Ramos (cell line): ENCODE results near the gene ERCC4.
"Not testable (repeated sequence)": the region's sequence is repeated elsewhere in the genome, so short reads cannot be mapped to it uniquely, and the experiment has no call there.

Experiments used
- in situ Hi-C: fragments of 300-500 bp; cut with MboI; formaldehyde crosslinking; loops from one replicate; pipeline ENCODE4 v1.14.3; 2022; ENCODE audit warnings: low sequenced_read_pairs; ENCODE audit not compliant: unreplicated experiment

ERCC4 gene

GRCh38 chr16:13919683-13920509 is at the start of gene ERCC4:
ERCC4 (plus strand) TSS chr16:13920154; CDS start chr16:13920166, 12 bp downstream.
- in situ Hi-C loops = loop anchor here (5.0 kb wide), 1 partner anchor 367 kb away; no protein-coding TSS in a partner anchor

DNA sequence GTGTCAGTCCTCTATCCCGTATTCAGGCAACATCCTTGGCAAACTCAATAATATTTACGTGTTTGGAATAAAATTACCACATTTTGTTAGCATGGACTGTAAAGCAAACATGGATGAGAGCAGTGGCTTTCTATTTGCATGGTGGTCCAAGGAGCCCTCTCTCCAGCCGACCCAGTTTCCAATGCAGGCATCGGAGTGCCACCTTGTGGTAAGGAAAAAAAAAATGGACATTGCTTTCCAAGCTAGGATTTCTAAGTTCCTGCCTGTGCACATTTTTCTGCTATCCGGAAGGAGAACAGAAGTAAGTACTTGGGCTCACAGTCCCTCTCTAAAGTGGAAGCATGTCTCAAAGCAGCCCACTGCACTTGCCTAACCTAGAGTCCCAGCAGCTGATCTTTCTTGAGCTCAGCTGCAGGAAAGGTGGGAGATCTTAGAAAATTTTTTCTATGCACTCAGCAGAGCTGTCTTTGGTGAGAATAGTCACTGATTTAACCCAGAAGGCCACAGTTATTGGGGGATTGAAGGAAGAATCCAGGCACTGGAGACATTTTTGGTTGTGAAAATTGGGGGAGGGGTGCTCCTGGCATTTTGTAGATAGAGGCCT is 46.0 kb upstream of the ERCC4 start:
- in situ Hi-C loops = no loop called here

DNA sequence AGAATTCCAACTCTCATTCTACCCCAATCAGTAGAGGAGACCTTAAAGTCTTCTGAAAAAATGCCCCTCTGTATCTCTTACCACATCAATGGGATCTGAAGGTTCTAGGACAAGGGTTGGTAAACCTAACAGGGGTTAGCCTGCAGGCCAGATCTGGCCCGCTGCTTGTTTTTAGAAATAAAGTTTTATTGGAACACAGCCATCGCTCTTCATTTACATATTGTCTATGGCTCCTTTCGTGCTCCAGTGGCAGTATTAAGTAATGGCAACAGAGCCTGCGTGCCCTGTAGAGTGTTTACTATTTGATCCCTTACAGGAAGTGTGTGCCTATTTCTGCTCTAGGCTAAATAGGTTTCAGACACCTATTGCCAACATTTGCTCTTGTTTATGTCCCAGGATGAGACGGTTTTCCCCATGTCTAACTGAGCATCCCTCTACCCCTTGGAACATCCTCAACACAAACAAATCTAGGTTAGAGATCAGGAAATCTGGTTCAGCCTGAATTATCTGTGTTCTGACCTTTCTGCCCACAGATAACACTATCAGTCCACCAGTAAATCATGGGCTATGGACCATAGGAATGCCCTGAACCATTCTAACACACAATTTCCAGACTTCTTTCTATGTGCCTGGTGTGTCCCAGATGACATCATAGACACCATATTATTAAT is 44.2 kb upstream of the ERCC4 start:
- in situ Hi-C loops = no loop called here

DNA sequence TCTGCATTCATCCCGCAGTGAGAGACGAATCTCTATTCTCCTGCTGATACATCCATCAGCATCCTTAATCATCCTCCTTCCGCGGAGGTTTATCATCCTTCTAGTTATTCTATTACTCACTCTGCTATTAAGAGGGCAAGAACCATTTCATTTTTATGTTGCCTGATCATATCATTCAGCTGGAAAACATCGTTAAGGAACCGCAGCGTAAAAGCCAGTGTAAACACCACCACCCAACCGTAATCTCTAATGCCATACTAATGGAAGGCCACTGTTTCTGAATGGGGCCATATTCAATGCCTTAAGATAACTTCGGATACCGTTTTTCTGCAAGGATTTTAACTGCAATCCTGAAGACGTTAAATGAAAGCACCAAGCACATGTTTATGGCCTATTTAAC is 36.7 kb upstream of the ERCC4 start:
- in situ Hi-C loops = no loop called here

- in situ Hi-C loops = no loop called here
Measured at GRCh38 chr16:13883881-13884280, 36.1 kb upstream of the ERCC4 start.

DNA sequence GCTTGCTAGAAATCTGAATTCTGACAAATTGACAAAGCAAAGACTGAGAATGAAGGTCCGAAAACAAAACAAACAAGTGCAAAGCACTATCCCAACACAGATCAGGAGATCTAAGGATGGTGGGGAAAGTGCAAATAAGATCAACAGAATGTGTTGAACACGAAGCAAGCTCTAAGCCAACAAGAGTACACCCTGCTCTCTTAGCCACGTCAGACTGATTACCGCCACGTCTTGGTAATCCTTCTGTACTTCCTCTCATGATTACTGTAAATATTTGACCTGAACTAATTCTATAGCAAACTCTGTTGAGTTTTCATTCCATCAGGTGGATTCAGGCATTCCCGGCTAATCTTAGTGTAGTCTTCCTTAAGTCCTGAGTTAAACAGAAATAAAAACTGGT is 34.3 kb upstream of the ERCC4 start:
- in situ Hi-C loops = no loop called here

- in situ Hi-C loops = no loop called here
Measured at GRCh38 chr16:13886608-13887007, 33.3 kb upstream of the ERCC4 start.

DNA sequence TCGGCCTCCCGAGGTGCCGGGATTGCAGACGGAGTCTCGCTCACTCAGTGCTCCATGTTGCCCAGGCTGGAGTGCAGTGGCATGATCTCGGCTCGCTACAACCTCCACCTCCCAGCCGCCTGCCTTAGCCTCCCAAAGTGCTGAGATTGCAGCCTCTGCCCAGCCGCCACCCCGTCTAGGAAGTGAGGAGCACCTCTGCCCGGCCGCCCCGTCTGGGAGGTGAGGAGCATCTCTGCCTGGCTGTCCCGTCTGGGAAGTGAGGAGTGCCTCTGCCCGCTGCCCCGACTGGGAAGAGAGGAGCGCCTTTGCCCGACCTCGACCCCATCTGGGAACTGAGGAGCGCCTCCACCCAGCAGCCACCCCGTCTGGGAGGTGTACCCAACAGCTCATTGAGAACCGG is 30.6 kb upstream of the ERCC4 start:
- in situ Hi-C loops = not testable (repeated sequence)

- in situ Hi-C loops = no loop called here
Measured at GRCh38 chr16:13892301-13892700, 27.7 kb upstream of the ERCC4 start.

- in situ Hi-C loops = no loop called here
Measured at GRCh38 chr16:13895516-13895915, 24.4 kb upstream of the ERCC4 start.

GRCh38 chr16:13896543-13897182 is 23.3 kb upstream of the ERCC4 start:
- in situ Hi-C loops = no loop called here

GRCh38 chr16:13897806-13898205 is 22.1 kb upstream of the ERCC4 start:
- in situ Hi-C loops = no loop called here

DNA sequence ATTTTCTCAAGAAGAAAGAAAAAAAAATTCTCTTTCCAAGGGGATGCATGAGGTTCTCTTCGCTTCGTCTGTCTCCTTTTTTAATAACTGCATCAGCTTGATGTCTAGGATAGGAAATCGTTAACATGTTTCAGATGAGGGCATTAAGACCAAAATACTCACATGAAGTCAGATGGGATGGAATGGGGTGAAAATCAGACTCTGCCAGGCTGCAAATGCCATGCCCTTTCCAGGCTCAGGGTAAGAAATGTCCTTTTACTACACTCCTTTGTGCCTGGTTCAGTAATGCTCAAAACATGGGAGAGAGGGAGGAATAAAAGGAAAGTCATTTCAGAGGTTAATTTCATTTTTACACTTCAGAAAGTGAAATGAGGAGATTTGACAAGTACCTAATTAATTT is 21.7 kb upstream of the ERCC4 start:
- in situ Hi-C loops = no loop called here

- in situ Hi-C loops = no loop called here
Measured at GRCh38 chr16:13902052-13902451, 17.9 kb upstream of the ERCC4 start.

DNA sequence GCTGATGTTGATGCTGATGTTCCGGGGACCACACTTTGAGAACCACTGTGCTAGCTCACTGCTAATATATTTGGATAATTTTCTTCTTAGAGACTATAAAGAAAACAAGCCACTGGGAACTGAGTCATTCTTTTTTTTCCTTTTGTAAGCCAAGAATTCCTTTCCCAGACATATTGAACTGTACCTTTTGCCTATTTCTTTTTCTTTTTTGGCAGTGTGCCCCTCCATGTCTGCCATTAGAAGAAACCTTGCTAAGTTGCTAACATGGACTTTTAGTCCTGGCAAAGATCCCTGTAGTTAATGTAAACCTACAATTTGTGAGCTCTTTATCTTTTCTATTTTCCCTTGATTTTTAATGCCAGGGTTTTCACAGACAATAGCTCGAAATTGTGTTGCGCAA is 17.3 kb upstream of the ERCC4 start:
- in situ Hi-C loops = no loop called here

DNA sequence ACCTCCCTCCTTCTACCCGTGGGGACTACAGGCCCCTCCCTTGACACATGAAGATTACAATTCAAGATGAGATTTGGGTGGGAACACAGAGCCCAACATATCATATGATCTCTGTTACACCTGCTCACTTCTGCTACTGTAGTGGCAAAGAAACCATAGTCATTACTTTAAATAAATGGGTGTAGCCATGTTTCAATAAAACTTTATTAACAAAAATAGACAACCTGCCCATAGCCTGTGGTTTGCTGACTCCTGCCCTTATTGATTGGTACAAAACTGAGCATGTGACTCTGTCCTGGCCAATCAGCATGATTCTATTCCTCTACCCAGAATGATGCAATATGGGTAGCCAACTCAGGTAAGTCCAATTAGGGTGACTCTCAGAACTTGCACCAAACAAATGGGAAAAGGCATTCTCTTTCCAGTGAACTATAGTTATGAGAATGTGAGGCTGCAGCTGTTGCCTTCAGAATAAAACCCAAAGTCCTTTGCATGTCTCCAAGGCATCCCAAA is 15.7 kb upstream of the ERCC4 start:
- in situ Hi-C loops = no loop called here

DNA sequence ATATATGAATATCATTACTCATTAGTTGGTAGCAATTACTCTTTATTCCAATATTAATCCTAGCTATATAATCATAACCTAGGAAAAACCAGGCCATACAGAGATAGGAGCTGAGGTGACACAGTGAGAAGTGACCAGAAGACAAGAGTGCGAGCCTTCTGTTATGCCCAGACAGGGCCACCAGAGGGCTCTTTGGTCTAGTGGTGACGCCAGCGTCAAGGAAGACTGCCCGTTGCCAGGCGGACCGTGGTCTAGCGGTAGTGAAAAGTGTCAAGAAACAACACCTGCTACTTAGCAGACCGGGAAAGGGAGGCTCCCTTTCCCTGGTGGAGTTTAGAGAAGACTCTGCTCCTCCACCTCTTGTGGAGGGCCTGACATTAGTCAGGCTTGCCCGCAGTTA is 15.1 kb upstream of the ERCC4 start:
- in situ Hi-C loops = not testable (repeated sequence)

GRCh38 chr16:13906168-13907089 is 13.5 kb upstream of the ERCC4 start:
- in situ Hi-C loops = no loop called here

- in situ Hi-C loops = no loop called here
Measured at GRCh38 chr16:13907431-13907830, 12.5 kb upstream of the ERCC4 start.

GRCh38 chr16:13909069-13909468 is 10.9 kb upstream of the ERCC4 start:
- in situ Hi-C loops = no loop called here
